ENCODE data around the gene TELO2. TPM values are rescaled to one million over a fixed set of nuclear protein-coding genes. Genes with fewer than 3 reads are reported as not detected.

The TELO2 gene
- total RNA-seq, 1 experiment from 2014 or later: 85.4 TPM

DNA sequence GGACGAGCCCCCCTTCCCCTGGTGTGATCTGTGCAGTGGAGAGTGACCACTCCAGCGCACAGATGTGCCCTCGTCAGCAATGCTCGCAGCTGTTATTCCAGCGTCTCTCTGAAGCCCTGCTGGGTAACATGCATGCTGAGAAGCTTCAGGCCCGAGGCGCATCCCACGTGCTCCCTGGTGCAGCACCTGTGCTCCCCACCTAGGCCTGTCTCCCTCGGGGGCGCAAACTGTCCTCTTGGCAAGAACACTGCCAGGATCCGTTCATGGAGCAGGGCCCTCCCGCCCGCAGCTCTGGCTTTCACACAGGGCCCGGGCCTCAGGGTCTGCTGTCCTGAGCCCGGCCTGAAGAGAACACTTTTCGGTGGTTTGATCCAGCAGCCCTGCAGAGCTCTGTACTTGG is 53.3 kb downstream of the TELO2 start:
- no peak overlapping the region for H3K27ac Mint-ChIP-seq (ENCODE audit: unreplicated experiment)
- no peaks in the 10 kb centered on the region for H3K9me3 Mint-ChIP-seq (ENCODE audit: low read depth, unreplicated experiment)
- no TSS peak for BruUV-seq (replicated peaks)
- TF ChIP-seq, protein P1, sequence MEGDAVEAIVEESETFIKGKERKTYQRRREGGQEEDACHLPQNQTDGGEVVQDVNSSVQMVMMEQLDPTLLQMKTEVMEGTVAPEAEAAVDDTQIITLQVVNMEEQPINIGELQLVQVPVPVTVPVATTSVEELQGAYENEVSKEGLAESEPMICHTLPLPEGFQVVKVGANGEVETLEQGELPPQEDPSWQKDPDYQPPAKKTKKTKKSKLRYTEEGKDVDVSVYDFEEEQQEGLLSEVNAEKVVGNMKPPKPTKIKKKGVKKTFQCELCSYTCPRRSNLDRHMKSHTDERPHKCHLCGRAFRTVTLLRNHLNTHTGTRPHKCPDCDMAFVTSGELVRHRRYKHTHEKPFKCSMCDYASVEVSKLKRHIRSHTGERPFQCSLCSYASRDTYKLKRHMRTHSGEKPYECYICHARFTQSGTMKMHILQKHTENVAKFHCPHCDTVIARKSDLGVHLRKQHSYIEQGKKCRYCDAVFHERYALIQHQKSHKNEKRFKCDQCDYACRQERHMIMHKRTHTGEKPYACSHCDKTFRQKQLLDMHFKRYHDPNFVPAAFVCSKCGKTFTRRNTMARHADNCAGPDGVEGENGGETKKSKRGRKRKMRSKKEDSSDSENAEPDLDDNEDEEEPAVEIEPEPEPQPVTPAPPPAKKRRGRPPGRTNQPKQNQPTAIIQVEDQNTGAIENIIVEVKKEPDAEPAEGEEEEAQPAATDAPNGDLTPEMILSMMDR (IDR thresholded peaks at IDR 0.05; ENCODE audit: unreplicated experiment): no peak
- no peaks in the 10 kb centered on the region for H3K36me3 Mint-ChIP-seq (ENCODE audit: insufficient read depth, unreplicated experiment)
- no peak for DNase-seq
- CTCF ChIA-PET: interaction anchor here (1.8 kb wide), 1 partner anchor 7 kb away, joined by 4 read pairs; no protein-coding TSS in a partner anchor
- H3K4me1 Mint-ChIP-seq (ENCODE audit: low read depth, unreplicated experiment): peaks cover 9% of the 10 kb centered on the region
- H3K27me3 Mint-ChIP-seq (ENCODE audit: unreplicated experiment): no peaks in the 10 kb centered on the region
- no peak overlapping the region for H3K4me3 Mint-ChIP-seq (ENCODE audit: low read depth, unreplicated experiment)
- intact Hi-C loops (cut with micrococcal nuclease; ENCODE audit: unreplicated experiment): no loop called here

DNA sequence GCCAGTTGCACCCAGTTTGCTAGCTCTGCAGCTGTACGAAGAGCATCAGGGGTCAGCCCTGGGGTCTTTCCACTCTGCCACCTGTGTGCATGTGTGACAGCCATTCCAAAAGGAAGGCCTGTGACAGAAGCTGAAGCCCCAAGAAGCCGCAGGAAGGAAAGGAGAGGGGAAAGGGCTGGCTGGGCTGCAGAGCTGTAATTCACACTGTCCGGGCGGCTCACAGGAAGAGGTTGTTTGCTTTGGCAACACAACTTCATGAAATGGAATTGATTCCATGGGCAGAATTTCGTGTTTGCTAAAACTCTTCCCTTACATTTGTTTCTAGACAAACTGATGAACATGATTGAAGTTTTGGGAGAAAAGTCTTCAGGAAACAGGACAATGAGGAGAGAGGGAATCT is 55.1 kb downstream of the TELO2 start:
- intact Hi-C loops (cut with micrococcal nuclease; ENCODE audit: unreplicated experiment): no loop called here
- TF ChIP-seq, protein P1 (IDR thresholded peaks at IDR 0.05; ENCODE audit: unreplicated experiment): no peak
- Mint-ChIP-seq H3K4me3 (ENCODE audit: low read depth, unreplicated experiment) (no peak overlapping the region), H3K4me1 (ENCODE audit: low read depth, unreplicated experiment) (peaks cover 8% of the 10 kb centered on the region), H3K27me3 (ENCODE audit: unreplicated experiment) (no peaks in the 10 kb centered on the region), H3K9me3 (ENCODE audit: low read depth, unreplicated experiment) (no peaks in the 10 kb centered on the region), H3K27ac (ENCODE audit: unreplicated experiment) (no peak overlapping the region), H3K36me3 (ENCODE audit: insufficient read depth, unreplicated experiment) (no peaks in the 10 kb centered on the region)
- no TSS peak for BruUV-seq (replicated peaks)
- no peak for DNase-seq
- CTCF ChIA-PET: interaction anchor here (0.6 to 1.8 kb wide), 3 partner anchors 9 to 132 kb away, joined by 3 to 4 read pairs (median 4); no protein-coding TSS in a partner anchor

DNA sequence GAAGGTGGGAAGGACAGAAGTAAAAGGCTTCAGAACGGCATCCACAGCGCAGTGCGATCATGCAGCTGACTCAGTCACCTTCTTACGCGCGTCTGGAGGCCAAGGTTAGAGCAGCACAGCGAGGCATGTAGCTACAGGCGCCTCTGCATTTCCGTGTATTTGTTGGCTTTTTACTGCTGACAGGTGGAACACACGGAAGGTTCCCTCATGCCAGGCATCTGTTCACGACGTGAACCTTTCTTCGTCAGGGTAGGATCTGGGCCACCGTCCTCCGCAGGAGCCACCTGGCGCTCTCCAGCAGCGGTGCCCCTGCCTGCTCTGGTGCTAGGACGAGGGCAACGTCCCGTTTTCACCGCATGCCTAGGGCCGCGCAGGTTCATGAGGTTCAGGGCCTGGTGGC is 55.6 kb downstream of the TELO2 start:
- Mint-ChIP-seq H3K27me3 (ENCODE audit: unreplicated experiment) (no peaks in the 10 kb centered on the region), H3K27ac (ENCODE audit: unreplicated experiment) (no peak overlapping the region), H3K36me3 (ENCODE audit: insufficient read depth, unreplicated experiment) (no peaks in the 10 kb centered on the region), H3K9me3 (ENCODE audit: low read depth, unreplicated experiment) (no peaks in the 10 kb centered on the region), H3K4me3 (ENCODE audit: low read depth, unreplicated experiment) (no peak overlapping the region), H3K4me1 (ENCODE audit: low read depth, unreplicated experiment) (peaks cover 3% of the 10 kb centered on the region)
- intact Hi-C loops (cut with micrococcal nuclease; ENCODE audit: unreplicated experiment): no loop called here
- CTCF ChIA-PET: interaction anchor here (0.6 kb wide), 2 partner anchors 44 to 132 kb away, joined by 3 to 4 read pairs; no protein-coding TSS in a partner anchor
- no TSS peak for BruUV-seq (replicated peaks)
- TF ChIP-seq, protein P1 (IDR thresholded peaks at IDR 0.05; ENCODE audit: unreplicated experiment): no peak
- DNase-seq: no peak

- Mint-ChIP-seq H3K27me3 (ENCODE audit: unreplicated experiment) (no peaks in the 10 kb centered on the region), H3K4me3 (ENCODE audit: low read depth, unreplicated experiment) (no peak overlapping the region), H3K9me3 (ENCODE audit: low read depth, unreplicated experiment) (no peaks in the 10 kb centered on the region), H3K36me3 (ENCODE audit: insufficient read depth, unreplicated experiment) (no peaks in the 10 kb centered on the region), H3K27ac (ENCODE audit: unreplicated experiment) (no peak overlapping the region), H3K4me1 (ENCODE audit: low read depth, unreplicated experiment) (no peaks in the 10 kb centered on the region)
- CTCF ChIA-PET: no interaction called here
- TF ChIP-seq, protein P1 (IDR thresholded peaks at IDR 0.05; ENCODE audit: unreplicated experiment): no peak
- no TSS peak for BruUV-seq (replicated peaks)
- intact Hi-C loops (cut with micrococcal nuclease; ENCODE audit: unreplicated experiment): no loop called here
- no peak for DNase-seq
Measured at GRCh38 chr16:1550069-1550468, 56.9 kb downstream of the TELO2 start.
